HFF-Myc (cell line): ENCODE measurements around the gene ANKS6.

Experiments used
- DNase-seq: peaks from one replicate; pipeline ENCODE4 v3.0.0-alpha.2; 2011; ENCODE audit warnings: low read depth; ENCODE audit errors: extremely low read depth
- H3K4me3 ChIP-seq: replicated peaks from 2 replicates; pipeline ENCODE4 v1.5.1; 2011; ENCODE audit warnings: low read depth, mild to moderate bottlenecking, control low read depth, low read length
- TF ChIP-seq, protein P1 (sequence below): IDR thresholded peaks from 2 replicates; pipeline ENCODE4 v1.5.1; 2012; ENCODE audit warnings: mild to moderate bottlenecking, low read depth, low read length, control low read depth; ENCODE audit errors: missing control alignments

Gene ANKS6

DNA sequence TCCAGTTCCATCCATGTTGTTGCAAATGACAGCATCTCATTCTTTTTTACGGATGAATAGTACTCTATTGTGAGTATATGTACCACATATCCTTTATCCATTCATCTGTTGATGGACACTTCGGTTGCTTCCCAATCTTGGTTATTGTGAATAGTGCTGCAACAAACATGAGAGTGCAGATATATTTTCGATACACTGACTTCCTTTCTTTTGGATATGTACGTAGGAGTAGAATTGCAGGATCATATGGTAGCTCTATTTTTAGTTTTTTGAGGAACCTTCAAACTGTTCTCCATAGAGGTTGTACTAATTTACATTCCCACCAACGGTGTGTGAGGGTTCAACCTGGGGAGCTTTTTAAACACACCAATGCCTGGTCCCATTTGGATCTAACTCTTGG is 33.4 kb upstream of the ANKS6 start:
- no peak for DNase-seq
- TF ChIP-seq, protein P1, sequence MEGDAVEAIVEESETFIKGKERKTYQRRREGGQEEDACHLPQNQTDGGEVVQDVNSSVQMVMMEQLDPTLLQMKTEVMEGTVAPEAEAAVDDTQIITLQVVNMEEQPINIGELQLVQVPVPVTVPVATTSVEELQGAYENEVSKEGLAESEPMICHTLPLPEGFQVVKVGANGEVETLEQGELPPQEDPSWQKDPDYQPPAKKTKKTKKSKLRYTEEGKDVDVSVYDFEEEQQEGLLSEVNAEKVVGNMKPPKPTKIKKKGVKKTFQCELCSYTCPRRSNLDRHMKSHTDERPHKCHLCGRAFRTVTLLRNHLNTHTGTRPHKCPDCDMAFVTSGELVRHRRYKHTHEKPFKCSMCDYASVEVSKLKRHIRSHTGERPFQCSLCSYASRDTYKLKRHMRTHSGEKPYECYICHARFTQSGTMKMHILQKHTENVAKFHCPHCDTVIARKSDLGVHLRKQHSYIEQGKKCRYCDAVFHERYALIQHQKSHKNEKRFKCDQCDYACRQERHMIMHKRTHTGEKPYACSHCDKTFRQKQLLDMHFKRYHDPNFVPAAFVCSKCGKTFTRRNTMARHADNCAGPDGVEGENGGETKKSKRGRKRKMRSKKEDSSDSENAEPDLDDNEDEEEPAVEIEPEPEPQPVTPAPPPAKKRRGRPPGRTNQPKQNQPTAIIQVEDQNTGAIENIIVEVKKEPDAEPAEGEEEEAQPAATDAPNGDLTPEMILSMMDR, result no peak
- no peak overlapping the region for H3K4me3 ChIP-seq

DNA sequence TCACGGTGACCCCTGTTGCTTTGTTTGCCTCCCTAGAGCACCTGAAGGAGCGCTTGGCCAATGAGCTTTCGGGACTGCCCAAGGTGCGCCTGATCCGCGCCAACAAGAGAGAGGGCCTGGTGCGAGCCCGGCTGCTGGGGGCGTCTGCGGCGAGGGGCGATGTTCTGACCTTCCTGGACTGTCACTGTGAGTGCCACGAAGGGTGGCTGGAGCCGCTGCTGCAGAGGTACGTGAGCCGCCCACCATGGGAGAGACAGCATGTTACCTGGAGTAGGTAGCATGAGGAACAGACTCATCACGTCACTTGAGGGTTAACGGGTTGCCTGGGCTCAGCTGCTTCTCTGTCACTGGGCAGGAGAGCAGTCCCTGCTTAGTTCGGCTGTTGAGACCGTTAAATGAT is 30.4 kb upstream of the ANKS6 start:
- DNase-seq, result no peak
- H3K4me3 ChIP-seq, result no peak overlapping the region
- TF ChIP-seq, protein P1, result no peak

DNA sequence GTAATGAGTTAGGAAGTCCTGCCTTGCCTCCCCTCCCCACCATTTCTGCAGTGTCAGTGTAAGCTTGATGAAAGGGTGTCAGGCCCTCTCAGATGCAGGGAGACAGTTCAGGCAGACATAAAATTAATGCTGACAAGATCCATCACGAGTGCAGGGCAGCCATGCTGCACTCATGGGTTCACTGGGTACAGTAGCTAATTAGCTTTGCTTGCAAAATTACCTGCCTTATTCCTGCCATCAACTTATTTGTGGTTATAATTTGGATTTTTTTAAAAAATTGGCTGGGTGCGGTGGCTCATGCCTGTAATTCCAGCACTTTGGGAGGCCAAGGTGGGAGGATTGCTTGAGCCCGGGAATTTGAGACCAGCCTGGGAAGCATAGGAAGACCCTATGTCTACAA is 29.1 kb upstream of the ANKS6 start:
- no peak overlapping the region for H3K4me3 ChIP-seq
- TF ChIP-seq, protein P1, result no peak
- no peak for DNase-seq

DNA sequence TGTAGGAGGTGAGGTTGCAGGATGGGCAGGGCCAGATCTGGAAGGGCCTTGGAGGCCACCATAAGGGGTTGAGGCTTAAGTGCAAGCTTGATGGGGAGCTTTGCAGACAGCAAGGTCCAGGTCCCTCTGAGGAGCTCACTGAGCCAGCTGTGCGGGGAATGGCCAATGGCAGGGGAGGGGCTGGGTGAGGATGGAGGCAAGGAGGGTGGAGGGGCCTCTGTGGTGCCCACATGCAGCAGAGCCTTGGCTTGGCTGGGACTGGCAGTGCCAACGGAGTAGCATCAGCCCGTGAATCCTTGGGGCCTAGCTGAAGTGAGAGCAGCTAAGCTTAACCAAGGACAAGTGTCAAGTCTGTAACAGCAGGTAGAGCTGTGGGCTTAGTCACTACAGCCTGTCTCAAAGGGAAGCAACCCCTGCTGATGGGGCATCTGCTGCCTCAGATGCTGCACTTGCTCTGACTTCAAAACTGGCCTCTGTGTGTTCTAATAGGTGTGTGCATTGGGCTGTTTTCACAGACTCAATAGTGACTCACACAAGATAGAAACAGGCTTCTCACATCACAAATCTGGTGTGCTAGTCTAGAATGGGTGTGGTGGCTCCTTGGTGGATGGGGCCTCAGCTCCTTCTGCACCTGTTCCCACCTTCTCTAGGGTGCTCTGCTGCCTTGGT is 27.4 kb upstream of the ANKS6 start:
- no peak overlapping the region for H3K4me3 ChIP-seq
- TF ChIP-seq, protein P1, result no peak
- no peak for DNase-seq

DNA sequence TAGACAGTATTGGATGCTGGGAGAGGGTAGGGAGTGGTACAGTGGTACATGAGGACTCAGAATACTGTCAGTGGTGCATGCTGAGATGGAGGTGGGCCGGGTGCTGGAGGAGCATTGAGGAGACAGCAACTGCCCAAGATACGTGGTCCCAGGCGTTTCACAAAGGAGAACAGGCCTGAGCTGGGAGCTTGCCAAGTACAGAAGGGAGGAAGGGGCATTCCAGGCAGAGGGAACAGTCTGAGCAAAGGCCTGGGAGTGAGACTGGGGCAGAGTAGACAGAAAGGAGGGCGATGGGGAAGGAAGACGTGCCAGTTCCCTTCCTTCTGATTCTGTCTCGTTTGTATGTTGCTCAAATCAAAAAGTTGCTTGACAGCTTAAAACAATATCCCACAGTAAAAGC is 26.3 kb upstream of the ANKS6 start:
- TF ChIP-seq, protein P1, result no peak
- H3K4me3 ChIP-seq, result no peak overlapping the region
- no peak for DNase-seq

DNA sequence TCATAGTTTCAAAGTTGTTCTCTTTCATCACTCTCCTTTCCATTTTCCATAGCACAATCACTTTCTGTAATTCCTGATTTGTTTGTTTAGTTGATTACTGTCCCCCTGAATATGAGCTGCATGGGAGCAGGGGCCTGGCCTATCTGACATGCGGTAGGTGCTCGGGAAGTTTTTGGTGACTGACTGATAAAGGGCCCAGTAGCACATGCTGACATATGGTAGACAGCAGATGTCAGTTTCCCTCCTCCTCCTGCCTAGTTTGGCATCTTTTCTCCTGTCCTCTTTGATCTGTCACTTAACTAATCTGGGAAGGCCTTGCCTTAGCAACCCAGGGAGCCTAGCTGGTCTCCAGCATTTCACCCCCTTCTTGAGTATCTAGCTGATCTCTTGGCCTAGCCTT is 25.5 kb upstream of the ANKS6 start:
- no peak for DNase-seq
- TF ChIP-seq, protein P1, result no peak

DNA sequence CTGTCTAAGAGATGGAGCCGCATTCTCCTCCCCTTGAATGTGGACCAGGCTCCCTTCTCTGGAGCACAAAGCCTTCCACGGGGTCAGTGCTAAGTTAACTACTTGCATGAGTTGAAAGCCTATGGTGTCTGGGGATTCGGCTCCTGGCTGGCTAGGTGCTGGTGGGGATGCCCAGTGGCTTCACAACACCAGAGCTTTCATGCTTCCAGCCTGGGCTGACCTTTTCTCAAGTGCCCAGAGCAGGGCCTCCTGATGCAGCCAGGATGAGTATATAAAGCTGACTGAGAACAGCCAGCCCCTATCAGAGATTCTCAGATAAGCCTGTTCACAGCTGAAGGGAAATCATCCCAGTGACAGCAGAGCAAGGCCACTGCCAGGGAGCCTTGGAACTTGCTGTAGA is 22.9 kb upstream of the ANKS6 start:
- TF ChIP-seq, protein P1, result no peak
- no peak for DNase-seq
- no peak overlapping the region for H3K4me3 ChIP-seq

More for the DNA sequence above, 25.5 kb upstream of the ANKS6 start:
- H3K4me3 ChIP-seq, result no peak overlapping the region
